HEK293T (cell line): Measurements from ENCODE around the gene ETDA.

Experiments
- CTCF ChIA-PET: fragments of 350-600 bp; formaldehyde crosslinking; extraction: SDS; loops from one replicate; lab custom pipeline; 2021; ENCODE audit warnings: antibody characterized with exemption, inconsistent platforms; lab: Yijun Ruan, JAX
- POLR2A ChIA-PET: fragments of 350-600 bp; formaldehyde crosslinking; extraction: SDS; loops from one replicate; lab custom pipeline; 2020; ENCODE audit warnings: antibody characterized with exemption, inconsistent platforms; lab: Yijun Ruan, JAX
- DNase-seq: peaks from one replicate; pipeline ENCODE4 v3.0.0; 2012; ENCODE audit warnings: mixed read lengths; ENCODE audit errors: extremely low spot score
- ARNT ChIP-seq: fragments of 450-650 bp; IDR thresholded peaks from 2 replicates; pipeline ENCODE4 v1.6.1; 2017; ENCODE audit warnings: mild to moderate bottlenecking
- BHLHE40 ChIP-seq: fragments of 450-650 bp; IDR thresholded peaks from 2 replicates; pipeline ENCODE4 v1.6.1; 2016; ENCODE audit warnings: mild to moderate bottlenecking, moderate library complexity, borderline replicate concordance
- CTBP1 ChIP-seq: fragments of 450-650 bp; IDR thresholded peaks from 2 replicates; pipeline ENCODE4 v1.6.1; 2016; ENCODE audit warnings: borderline replicate concordance
- ELF4 ChIP-seq: fragments of 450-650 bp; IDR thresholded peaks from 2 replicates; pipeline ENCODE4 v1.6.1; 2017; ENCODE audit warnings: antibody characterized with exemption
- FOXA1 ChIP-seq: fragments of 450-650 bp; IDR thresholded peaks from 2 replicates; pipeline ENCODE4 v1.6.1; 2016; ENCODE audit warnings: mild to moderate bottlenecking
- FOXK2 ChIP-seq: fragments of 450-650 bp; IDR thresholded peaks from 2 replicates; pipeline ENCODE4 v1.6.1; 2016; ENCODE audit warnings: mild to moderate bottlenecking
- FOXM1 ChIP-seq: fragments of 450-650 bp; IDR thresholded peaks from 2 replicates; pipeline ENCODE4 v1.6.1; 2017; ENCODE audit warnings: mild to moderate bottlenecking, borderline replicate concordance
- HDGF ChIP-seq: fragments of 450-650 bp; IDR thresholded peaks from 2 replicates; pipeline ENCODE4 v1.6.1; 2017; ENCODE audit warnings: antibody characterized with exemption, borderline replicate concordance
- L3MBTL2 ChIP-seq: fragments of 450-650 bp; conservative IDR thresholded peaks from 2 replicates; pipeline ENCODE4 v1.6.1; 2016; ENCODE audit warnings: mild to moderate bottlenecking
- LEF1 ChIP-seq: fragments of 450-650 bp; IDR thresholded peaks from 2 replicates; pipeline ENCODE4 v1.6.1; 2017; ENCODE audit warnings: mild to moderate bottlenecking, borderline replicate concordance
- NFRKB ChIP-seq: fragments of 450-650 bp; IDR thresholded peaks from 2 replicates; pipeline ENCODE4 v1.6.1; 2016; ENCODE audit warnings: mild to moderate bottlenecking, moderate library complexity
- SP1 ChIP-seq: fragments of 450-650 bp; IDR thresholded peaks from 2 replicates; pipeline ENCODE4 v1.6.1; 2017
- SUZ12 ChIP-seq: fragments of 450-650 bp; IDR thresholded peaks from 2 replicates; pipeline ENCODE4 v1.6.1; 2016; ENCODE audit warnings: mild to moderate bottlenecking
- TARDBP ChIP-seq: fragments of 450-650 bp; IDR thresholded peaks from 2 replicates; pipeline ENCODE4 v1.6.1; 2016
- ZNF384 ChIP-seq: fragments of 450-650 bp; IDR thresholded peaks from 2 replicates; pipeline ENCODE4 v1.6.1; 2016
- TF ChIP-seq, protein P1 (sequence below): fragments of 450-650 bp; IDR thresholded peaks from 2 replicates; pipeline ENCODE4 v1.6.1; 2016

ETDA gene

GRCh38 chrX:135275973-135276372 is 24.1 kb downstream of the ETDA start:
- POLR2A ChIA-PET, result no interaction called here
- no peak for DNase-seq
- CTCF ChIA-PET, result no interaction called here
- TF ChIP-seq FOXA1 (no peak), LEF1 (no peak), ARNT (no peak), CTBP1 (no peak), SUZ12 (no peak), HDGF (no peak), L3MBTL2 (no peak), TARDBP (no peak), ZNF384 (no peak), SP1 (no peak), FOXM1 (no peak), NFRKB (no peak), BHLHE40 (no peak), FOXK2 (no peak), ELF4 (no peak)
- TF ChIP-seq, protein P1, sequence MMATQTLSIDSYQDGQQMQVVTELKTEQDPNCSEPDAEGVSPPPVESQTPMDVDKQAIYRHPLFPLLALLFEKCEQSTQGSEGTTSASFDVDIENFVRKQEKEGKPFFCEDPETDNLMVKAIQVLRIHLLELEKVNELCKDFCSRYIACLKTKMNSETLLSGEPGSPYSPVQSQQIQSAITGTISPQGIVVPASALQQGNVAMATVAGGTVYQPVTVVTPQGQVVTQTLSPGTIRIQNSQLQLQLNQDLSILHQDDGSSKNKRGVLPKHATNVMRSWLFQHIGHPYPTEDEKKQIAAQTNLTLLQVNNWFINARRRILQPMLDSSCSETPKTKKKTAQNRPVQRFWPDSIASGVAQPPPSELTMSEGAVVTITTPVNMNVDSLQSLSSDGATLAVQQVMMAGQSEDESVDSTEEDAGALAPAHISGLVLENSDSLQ, result no peak

- ChIA-PET POLR2A (no interaction called here), CTCF (no interaction called here)
- TF ChIP-seq NFRKB, result no peak
- DNase-seq, result no peak
Observed at GRCh38 chrX:135287266-135287823, 35.5 kb downstream of the ETDA start.

GRCh38 chrX:135295238-135295943 is 43.5 kb downstream of the ETDA start:
- POLR2A ChIA-PET, result interaction anchor here (1.3 kb wide), 1 partner anchor 52 kb away, joined by 4 read pairs; no protein-coding TSS in a partner anchor
- no peak for DNase-seq
- TF ChIP-seq LEF1 (no peak), TARDBP (no peak), BHLHE40 (no peak), FOXK2 (no peak), NFRKB (no peak), CTBP1 (no peak), L3MBTL2 (no peak), SP1 (no peak), ZNF384 (no peak), SUZ12 (no peak), HDGF (no peak)
- TF ChIP-seq, protein P1, result no peak
- CTCF ChIA-PET, result interaction anchor here (0.6 kb wide), 1 partner anchor 9 kb away, joined by 5 read pairs; no protein-coding TSS in a partner anchor

DNA sequence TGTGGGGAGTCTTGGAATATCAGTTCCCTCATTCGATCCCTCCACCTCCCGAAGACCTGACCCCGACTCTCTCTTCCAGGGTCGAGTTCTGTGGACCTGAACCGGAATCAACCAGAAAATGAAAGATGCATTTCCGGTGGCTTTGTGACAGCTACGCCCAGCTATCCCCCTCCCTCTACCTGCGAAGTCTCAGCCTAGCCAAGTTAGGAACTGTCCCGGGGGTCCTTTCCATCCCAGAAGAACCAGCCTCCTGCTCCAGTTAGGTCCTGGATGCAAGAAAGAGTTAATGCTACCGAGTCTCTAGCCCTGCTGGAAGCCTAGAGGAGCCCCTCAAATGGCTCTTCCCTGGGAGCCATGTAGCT is 44.1 kb downstream of the ETDA start:
- ChIA-PET CTCF (no interaction called here), POLR2A (interaction anchor here (1.3 kb wide), 1 partner anchor 51 kb away, joined by 4 read pairs; no protein-coding TSS in a partner anchor)
- no peak for DNase-seq
- TF ChIP-seq BHLHE40 (no peak), FOXM1 (no peak), FOXK2 (no peak), SP1 (no peak), L3MBTL2 (no peak), LEF1 (no peak), TARDBP (no peak), HDGF (no peak), ZNF384 (no peak), ELF4 (no peak), NFRKB (no peak), ARNT (no peak), CTBP1 (no peak), SUZ12 (no peak), FOXA1 (no peak)
- TF ChIP-seq, protein P1, result no peak

DNA sequence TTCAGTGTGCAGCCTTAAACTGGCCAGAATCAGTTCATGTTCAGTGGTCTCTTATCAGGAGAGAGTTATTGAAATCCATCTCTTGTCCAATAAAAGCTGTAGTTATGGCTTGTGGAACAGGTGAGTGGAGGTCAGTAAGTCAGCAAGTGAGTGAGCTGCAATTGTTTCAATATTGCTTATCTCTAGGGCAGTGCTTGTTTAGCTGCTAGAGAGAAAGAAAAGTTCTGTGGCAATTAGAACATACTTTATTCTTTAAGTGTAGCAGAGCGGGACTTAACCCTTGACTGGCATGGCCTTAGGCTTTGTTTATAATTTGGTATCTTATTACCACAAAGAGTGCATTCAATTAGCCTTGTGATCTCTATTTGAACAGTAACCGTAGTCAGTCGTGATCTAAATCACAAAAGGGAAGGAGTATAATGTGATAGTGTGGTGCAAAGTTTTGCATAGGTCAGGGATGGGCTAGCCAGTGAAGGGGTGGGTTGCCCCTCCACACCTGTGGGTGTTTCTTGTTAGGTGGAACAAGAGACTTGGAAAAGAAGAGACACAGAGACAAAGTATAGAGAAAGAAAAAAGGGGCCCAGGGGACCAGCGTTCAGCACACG is 50.5 kb downstream of the ETDA start:
- POLR2A ChIA-PET, result no interaction called here
- DNase-seq, result no peak
- TF ChIP-seq ARNT, result no peak
- TF ChIP-seq CTBP1, result no peak
- TF ChIP-seq ZNF384, result no peak
- no peak for TF ChIP-seq LEF1
- no peak for TF ChIP-seq SP1
- TF ChIP-seq L3MBTL2, result no peak
- CTCF ChIA-PET, result no interaction called here
